Right forelimb (tissue), 1 donor: ENCODE measurements around the gene LMO4.

Experiments
- DNase-seq: peaks from one replicate; pipeline ENCODE4 v3.0.0-alpha.2; 2018

LMO4 gene

DNA sequence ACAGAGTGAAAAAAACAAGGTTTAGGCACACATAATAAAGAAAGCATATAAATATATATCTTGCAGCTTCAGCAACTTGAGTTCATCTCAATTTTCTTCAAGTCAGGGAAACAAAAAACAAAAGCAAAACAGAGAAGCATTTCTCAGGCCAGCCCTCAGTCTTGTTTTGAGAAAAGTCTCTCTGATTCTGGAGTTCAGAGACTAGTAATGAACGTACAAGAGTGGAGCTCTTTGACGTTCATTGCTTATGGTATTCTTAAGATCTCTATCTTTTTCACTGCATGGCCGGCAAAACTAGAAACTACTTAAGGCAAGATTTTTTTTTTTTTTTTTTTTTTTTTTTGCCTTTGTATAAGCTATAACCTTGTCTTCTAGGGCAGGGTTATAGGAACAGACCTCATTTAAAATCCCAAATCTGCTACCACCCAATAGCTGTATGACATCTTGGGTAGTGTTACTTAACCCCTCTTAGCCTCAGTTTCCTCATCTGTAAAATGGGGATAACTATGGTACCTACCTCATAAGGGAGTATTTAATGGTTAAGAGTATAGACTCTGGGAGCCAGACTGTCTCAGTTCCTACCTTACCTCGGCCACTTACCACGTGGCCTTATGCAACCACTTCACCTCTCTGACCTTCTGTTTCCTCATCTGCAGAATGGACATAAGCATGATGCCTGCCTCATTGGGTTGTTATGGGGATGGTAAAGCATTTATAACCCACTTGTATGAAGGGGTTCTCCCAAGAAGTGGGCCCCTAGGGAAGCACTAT is 33.6 kb downstream of the LMO4 start:
- DNase-seq, result no peak

- DNase-seq, result no peak
Observed at GRCh38 chr1:87362834-87363426, 34.2 kb downstream of the LMO4 start.

- no peak for DNase-seq
Observed at GRCh38 chr1:87367549-87367948, 38.9 kb downstream of the LMO4 start.

GRCh38 chr1:87368907-87369306 is 40.2 kb downstream of the LMO4 start:
- no peak for DNase-seq

DNA sequence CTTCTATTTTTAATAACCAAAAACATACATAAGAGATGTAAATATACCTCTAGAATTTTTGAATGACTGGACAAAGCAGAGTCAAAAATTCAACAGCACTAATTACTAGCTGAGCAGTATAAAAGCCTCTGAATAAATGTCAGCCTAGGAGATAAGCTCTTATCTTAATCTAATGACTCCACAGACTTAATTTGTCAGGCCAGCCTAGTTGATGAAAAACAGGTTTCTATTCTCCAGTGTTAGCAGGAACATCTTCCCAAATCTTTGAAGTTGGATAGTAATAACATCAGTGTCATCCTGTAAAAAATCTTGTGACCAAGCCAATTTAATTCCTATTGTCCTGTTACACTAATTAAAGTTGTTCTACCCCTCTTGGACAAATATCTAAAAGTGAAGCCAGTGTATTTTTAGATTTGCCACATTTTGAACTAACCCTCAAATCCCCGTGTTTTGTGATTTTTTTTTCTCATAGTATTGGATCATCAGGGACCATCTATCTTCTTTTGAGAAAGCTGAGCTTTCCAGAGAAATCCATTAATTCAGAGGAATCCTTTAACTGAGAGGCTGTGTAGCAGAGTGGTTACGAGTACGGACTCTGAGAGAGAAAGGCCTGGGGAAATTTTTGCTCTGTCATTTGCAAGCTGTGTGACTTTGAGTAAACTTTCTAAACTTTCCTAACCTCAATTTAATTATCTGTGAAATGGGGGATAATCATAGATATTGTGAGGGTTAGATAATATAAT is 41.2 kb downstream of the LMO4 start:
- no peak for DNase-seq

DNA sequence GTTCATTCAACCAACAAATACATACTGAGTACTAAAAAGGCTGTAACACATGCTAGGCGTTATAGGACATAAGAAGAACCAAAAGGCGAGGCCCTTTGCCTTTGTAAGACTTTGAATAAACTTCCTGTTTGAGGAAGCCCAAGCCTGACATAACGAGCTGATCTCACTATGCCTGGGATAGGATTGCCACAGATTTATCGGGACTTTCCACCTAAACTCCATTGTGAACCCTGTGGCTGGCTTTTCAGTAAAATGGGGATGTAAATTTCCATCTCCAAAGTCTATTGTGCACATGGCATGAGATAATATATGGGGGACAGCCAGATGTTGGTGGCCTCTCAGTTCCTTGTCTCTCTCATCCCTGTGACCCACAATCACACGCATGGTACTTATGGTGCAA is 41.9 kb downstream of the LMO4 start:
- DNase-seq, result no peak

DNA sequence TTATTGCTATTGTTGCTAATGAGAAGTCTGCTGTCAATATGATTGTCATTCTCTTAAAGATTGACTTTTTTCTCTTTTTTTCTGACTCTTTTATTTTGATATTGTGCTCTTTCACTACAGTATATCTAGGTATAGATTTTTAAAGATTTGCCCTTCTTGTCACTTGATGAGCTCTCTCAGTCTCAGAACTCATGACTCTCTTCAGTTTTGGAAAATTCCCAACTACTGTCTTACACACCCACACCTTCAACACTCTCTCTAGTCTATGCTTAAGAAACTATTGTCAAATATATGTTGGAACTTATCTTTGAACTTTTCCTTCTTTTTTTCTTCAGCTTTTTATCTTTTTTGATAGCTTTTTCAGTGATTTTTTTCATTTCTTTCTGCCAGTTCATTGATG is 50.6 kb downstream of the LMO4 start:
- DNase-seq, result no peak

GRCh38 chr1:87386217-87386790 is 57.6 kb downstream of the LMO4 start:
- DNase-seq, result no peak

DNA sequence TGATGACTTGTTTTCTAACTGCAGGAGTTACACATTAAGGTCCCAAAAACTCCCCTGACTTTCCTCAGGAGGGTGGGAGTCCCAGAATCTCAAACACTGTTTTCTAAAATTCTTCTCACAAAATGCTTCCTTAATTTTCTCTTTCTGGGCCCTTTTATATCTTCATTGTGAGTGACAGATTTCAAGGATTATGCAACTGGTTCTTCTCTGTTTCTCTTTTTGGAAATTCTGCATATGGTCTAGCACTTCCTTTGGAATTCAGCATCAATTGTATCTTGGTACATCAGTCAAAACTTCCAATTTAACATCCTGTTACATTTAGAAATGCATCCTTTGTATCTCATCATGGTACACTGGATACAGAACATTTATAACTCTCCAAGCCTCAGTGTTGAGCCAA is 59.7 kb downstream of the LMO4 start:
- DNase-seq, result no peak

DNA sequence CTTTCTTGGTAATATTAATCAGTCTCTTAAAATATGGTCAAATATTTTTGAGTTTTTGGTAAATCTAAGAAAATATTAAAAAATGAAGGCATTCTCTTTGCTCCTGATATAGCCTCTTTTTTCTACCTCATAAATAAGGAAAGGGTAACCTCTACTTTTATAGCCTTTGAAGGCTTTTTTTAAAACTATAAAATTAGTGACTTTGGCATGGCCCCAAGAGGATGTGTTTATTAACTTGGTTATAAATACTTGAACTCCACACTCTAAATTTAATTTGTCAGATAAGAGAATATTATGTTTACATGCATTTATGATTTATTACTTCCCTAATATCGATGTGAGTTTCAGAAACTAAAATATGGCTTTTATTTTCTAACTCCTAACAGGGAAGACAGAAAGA is 60.3 kb downstream of the LMO4 start:
- no peak for DNase-seq

- no peak for DNase-seq
Observed at GRCh38 chr1:87389546-87389945, 60.9 kb downstream of the LMO4 start.

GRCh38 chr1:87392248-87393192 is 63.8 kb downstream of the LMO4 start:
- no peak for DNase-seq

DNA sequence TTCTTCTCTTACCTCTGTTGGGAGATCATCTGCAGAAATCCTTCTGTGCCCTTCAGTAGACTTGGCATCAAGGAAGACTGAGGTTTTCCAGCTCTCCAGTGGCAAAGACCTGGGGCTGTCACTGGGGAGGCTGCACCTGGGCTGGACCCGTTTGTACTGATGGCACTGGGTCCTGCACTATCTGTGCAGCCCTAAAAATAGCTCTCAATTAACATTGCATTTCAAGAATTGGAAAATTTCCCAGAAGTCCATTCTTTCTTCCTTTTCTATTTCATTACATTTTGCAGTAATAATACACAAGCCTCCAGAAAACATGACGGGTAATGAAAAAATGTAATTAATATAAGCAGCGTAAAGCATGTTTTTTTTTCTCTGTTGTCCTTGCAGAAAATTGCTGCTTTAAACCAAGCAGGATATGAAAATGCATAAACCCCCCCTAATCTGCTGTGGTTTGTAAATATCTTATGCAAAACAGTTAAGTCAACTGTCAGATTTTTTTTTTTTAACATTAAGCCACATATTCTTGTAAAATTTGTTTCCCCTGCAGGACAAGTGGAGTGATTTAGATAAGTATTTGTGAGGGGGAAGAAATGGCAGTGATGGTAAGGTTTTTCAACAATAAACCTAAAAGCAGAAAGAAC is 64.9 kb downstream of the LMO4 start:
- no peak for DNase-seq

GRCh38 chr1:87394513-87394912 is 65.8 kb downstream of the LMO4 start:
- no peak for DNase-seq

DNA sequence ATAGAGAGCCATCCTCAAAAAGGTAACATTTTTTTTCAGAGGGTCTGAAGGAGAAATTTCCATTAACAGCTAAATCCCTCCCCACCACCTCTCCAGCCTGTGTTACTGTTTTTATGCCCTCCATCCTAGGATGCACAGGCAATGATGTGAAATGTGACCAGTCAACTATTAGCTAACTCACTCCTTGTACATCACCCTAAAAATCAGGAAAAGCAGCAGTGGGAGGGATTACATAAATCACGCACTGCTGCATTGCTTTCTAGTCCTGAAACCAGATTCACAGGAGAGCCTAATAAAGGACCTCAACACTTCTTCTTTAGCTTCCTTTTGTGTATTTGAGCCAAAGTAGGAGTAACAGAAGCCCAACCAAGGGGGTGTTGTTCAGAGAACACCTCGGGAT is 66.3 kb downstream of the LMO4 start:
- no peak for DNase-seq
